ENCODE results near the gene DOCK11. TPM values are rescaled to one million over a fixed set of nuclear protein-coding genes. Genes with fewer than 3 reads are reported as not detected.
"Not testable (repeated sequence)": the region's sequence is repeated elsewhere in the genome, so short reads cannot be mapped to it uniquely, and the experiment has no call there.

DOCK11 gene
- total RNA-seq, 1 experiment from 2014 or later, result 14.8 TPM

GRCh38 chrX:118727686-118728339 is 232.2 kb downstream of the DOCK11 start:
- Histone ChIP-seq H3K27ac (peak overlapping the region; percentile 70), H3K4me3 (peak overlapping the region; percentile 70), H3K36me3 (peaks cover 4% of the 10 kb centered on the region; the same call in 1 of the 2 replicates), H3K9me3 (replicated peaks) (no peaks in the 10 kb centered on the region), H3K4me1 (replicated peaks) (peaks cover 22% of the 10 kb centered on the region), H3K27me3 (replicated peaks) (no peaks in the 10 kb centered on the region)
- peak; percentile 49 to 53 for DNase-seq (ENCODE audit: low read depth in 1 of 2, low spot score in 2 of 2)

DNA sequence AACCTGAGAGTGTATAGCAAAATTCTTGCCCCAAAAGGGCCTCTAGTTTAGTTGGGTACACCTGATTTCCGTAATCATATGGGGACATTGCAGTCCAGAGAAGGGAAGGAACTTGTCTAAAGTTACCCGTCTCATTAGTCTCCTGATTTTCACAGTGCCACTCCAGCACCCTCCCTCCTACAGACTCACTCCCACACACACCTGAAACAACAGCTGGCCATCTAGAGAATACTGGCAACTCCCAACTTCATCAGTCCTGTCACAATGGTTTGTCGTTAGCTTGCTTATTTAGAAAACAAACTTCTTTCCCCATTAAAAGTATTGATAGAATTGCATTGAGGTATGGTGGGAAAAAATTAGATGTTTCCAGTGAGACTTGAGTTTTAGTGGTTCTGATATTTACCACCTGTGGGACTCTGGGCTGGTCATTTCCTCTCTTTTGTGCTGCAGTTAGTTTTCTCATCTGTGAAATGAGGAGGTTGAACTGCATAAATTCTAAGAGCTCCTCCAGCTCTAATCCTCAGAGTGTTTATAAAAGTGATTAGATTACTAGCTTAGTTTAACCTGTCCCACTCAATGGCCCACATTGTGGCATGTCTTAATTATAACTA is 233.5 kb downstream of the DOCK11 start:
- no peak for DNase-seq (ENCODE audit: low read depth in 1 of 2, low spot score in 2 of 2)
- H3K27me3 ChIP-seq (replicated peaks), result no peaks in the 10 kb centered on the region
- H3K36me3 ChIP-seq, result peaks cover 4% of the 10 kb centered on the region; the same call in 1 of the 2 replicates
- H3K9me3 ChIP-seq (replicated peaks), result no peaks in the 10 kb centered on the region
- no peak overlapping the region for H3K4me3 ChIP-seq
- no peak overlapping the region for H3K27ac ChIP-seq
- H3K4me1 ChIP-seq (replicated peaks), result peaks cover 22% of the 10 kb centered on the region

DNA sequence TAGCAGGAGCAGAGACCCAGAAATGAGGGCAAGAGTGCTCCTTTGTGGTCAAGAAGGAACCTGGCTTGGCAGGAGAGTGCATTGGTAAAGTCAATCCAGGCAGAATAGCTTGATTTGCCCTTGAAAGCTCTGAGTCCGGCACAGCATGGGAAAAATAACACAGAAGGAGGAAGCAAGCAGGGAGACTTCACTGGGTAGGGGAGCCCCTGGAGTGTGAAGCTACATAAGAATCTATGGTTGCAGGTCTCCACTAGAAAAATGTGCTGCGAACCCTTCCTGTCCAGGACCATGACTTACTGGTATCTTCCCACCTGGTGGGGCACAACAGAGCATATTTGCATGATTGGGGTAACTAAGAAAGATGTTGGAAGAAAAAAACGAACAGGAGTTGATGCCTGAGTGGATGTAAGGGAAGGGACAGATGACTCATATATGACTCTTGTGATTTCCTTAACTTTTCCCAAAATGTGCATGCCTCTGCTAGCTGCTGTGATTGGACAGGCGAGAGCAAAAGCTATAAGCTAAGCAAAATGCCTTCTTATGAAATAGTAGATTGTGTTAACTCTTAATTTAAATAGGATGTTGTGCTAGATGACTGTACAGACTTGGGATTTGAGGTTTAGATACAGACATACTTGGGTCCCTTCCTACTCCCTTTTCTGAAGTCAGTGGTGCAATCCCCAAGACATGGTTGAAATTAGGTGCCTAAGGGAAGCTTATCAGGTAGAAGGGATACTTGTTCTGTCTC is 235.1 kb downstream of the DOCK11 start:
- no peak overlapping the region for H3K27ac ChIP-seq
- H3K4me1 ChIP-seq (replicated peaks), result peaks cover 12% of the 10 kb centered on the region
- peaks cover 4% of the 10 kb centered on the region; the same call in 1 of the 2 replicates for H3K36me3 ChIP-seq
- no peaks in the 10 kb centered on the region for H3K9me3 ChIP-seq (replicated peaks)
- no peak overlapping the region for H3K4me3 ChIP-seq
- H3K27me3 ChIP-seq (replicated peaks), result no peaks in the 10 kb centered on the region
- peak in 1 of 2 experiments; percentile 14 for DNase-seq (ENCODE audit: low read depth in 1 of 2, low spot score in 2 of 2)

DNA sequence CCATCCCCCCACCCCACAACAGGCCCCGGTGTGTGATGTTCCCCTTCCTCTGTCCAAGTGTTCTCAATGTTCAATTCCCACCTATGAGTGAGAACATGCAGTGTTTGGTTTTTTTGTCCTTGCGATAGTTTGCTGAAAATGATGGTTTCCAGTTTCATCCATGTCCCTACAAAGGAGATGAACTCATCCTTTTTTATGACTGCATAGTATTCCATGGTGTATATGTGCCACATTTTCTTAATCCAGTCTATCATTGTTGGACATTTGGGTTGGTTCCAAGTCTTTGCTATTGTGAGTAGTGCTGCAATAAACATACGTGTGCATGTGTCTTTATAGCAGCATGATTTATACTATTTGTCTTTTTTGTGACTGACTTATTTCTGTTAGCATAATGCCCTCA is 236.9 kb downstream of the DOCK11 start:
- not testable (repeated sequence) for H3K27ac ChIP-seq; H3K9me3 ChIP-seq (replicated peaks); H3K4me3 ChIP-seq; DNase-seq (ENCODE audit: low read depth in 1 of 2, low spot score in 2 of 2); H3K36me3 ChIP-seq; H3K27me3 ChIP-seq (replicated peaks)
- peaks cover 11% of the 10 kb centered on the region; the same call in 1 of the 2 replicates for H3K4me1 ChIP-seq (replicated peaks)

- Histone ChIP-seq H3K9me3 (replicated peaks) (no peaks in the 10 kb centered on the region), H3K27me3 (replicated peaks) (no peaks in the 10 kb centered on the region), H3K4me3 (no peak overlapping the region), H3K27ac (no peak overlapping the region), H3K36me3 (no peaks in the 10 kb centered on the region), H3K4me1 (replicated peaks) (peaks cover 11% of the 10 kb centered on the region; the same call in 1 of the 2 replicates)
- no peak for DNase-seq (ENCODE audit: low read depth in 1 of 2, low spot score in 2 of 2)
Observed at GRCh38 chrX:118734909-118735308, 239.3 kb downstream of the DOCK11 start.

Other genes with a start within 250 kb of the DOCK11 start
- gene WDR44, start 149.7 kb upstream of the DOCK11 start, total RNA-seq (2014; rRNA removed; shearing (Covaris generic)), result 23.4 and 26.3 TPM in 2 replicates
- 47.7 and 52.3 TPM in 2 replicates for gene IL13RA1, start 231.8 kb downstream of the DOCK11 start, total RNA-seq (2014; rRNA removed; shearing (Covaris generic))

Measured in SJSA1 (cell line).